Left lung (tissue), 10 donors: ENCODE measurements around the gene G6PC1. TPM values are rescaled to one million over a fixed set of nuclear protein-coding genes. Genes with fewer than 3 reads are reported as not detected.
"Not testable (repeated sequence)": the region's sequence is repeated elsewhere in the genome, so short reads cannot be mapped to it uniquely, and the experiment has no call there.

ENCODE experiments used
- ATAC-seq: fragments of 200-7000 bp; cut with Tn5 transposase; one replicate; pipeline ENCODE4 v1.9.1; 2020; ENCODE audit warnings: moderate library complexity
- DNase-seq, 4 donors: peaks; one replicate each; pipeline ENCODE4 v3.0.0-alpha.2; 2013 to 2020
- H3K27ac ChIP-seq, 2 donors: fragments of 200-600 bp; sonication (generic) in 1 of 2; one replicate each; pipeline versions ENCODE4 v1.5.0 to v1.8.0; 2020 to 2021
- H3K27me3 ChIP-seq, 2 donors: fragments of 200-600 bp; sonication (generic) in 1 of 2; one replicate each; pipeline versions ENCODE4 v1.5.0 to v1.8.0; 2020 to 2021
- H3K36me3 ChIP-seq, 2 donors: fragments of 200-600 bp; sonication (generic) in 1 of 2; one replicate each; pipeline versions ENCODE4 v1.5.0 to v1.8.0; 2020 to 2021
- H3K4me1 ChIP-seq, 2 donors: fragments of 200-600 bp; one replicate each; pipeline ENCODE4 v1.8.0; 2021
- H3K4me3 ChIP-seq, 2 donors: fragments of 200-600 bp; sonication (generic) in 1 of 2; one replicate each; pipeline versions ENCODE4 v1.5.0 to v1.8.0; 2020 to 2021; ENCODE audit warnings: mild to moderate bottlenecking in 1 of 2
- H3K9me3 ChIP-seq, 2 donors: fragments of 200-600 bp; sonication (generic) in 1 of 2; one replicate each; pipeline versions ENCODE4 v1.5.0 to v1.8.0; 2020 to 2021
- intact Hi-C, 2 donors: fragments of 100-400 bp; cut with DNase I; formaldehyde crosslinking; loops; one replicate each; pipeline versions ENCODE4 v1.11.2 to v1.14.2; 2022
- polyA plus RNA-seq, 6 donors: library from polyadenylated mRNA; unstranded; fragments of 120-200 nt; gene quantifications; one replicate each; pipeline ENCODE4 v1.2.1, GENCODE V29; 2013; ENCODE audit not compliant: insufficient read length in 6 of 6
- total RNA-seq, 2 donors: library from RNA; stranded (reverse); fragmentation: NEBNext Ultra II Directional; extraction: Animal tissue kit (Norgen Biotek cat#: 25700); gene quantifications; one replicate each; pipeline ENCODE4 v1.2.1, GENCODE V29; 2021
- TF ChIP-seq, protein P1 (sequence below), 2 donors: fragments of 200-600 bp; sonication (generic) in 1 of 2; IDR thresholded peaks; one replicate each; pipeline versions ENCODE4 v1.5.0 to v1.8.0; 2021; ENCODE audit warnings: antibody characterized with exemption in 2 of 2
- donor health status: DM: no; HTN: yes; CAD: no.
- donor health status: DM: no; HTN: no; CAD: no.

G6PC1 gene
- total and polyA plus RNA-seq, 8 donors = 0.06 to 0.17 (median 0.10) TPM; not detected in 5

DNA sequence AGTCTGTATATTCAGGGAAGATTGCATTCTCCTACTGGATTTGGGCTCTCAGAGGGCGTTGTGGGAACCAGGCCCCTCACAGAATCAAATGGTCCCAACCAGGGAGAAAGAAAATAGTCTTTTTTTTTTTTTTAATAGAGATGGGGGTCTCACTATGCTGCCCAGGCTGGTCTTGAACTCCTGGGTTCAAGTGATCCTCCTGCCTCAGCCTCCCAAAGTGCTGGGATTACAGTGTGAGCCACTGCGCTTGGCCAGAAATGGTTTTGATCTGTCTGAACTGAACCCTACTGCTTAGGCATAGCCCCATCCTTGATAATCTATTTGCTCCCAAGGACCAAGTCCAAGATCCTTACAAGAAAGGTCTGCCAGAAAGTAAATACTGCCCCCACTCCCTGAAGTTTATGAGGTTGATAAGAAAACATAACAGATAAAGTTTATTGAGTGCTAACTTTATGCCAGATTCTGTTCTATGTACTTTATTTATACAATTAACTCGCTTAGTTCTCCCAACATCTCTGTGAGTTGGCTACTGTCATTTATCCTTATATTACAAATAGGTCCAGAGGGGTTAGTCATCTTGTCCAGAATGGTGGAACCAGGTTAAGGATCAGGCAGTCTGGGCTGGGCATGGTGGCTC, 13.5 kb downstream of the G6PC1 start:
- Histone ChIP-seq H3K36me3 (no peaks in the 10 kb centered on the region), H3K4me3 (no peak overlapping the region), H3K27me3 (no peaks in the 10 kb centered on the region), H3K27ac (no peak overlapping the region), H3K4me1 (peaks cover 6 to 7% of the 10 kb centered on the region in 2 donors), H3K9me3 (no peaks in the 10 kb centered on the region)
- intact Hi-C loops = no loop called here
- DNase-seq = no peak
- no peak for ATAC-seq
- TF ChIP-seq, protein P1, sequence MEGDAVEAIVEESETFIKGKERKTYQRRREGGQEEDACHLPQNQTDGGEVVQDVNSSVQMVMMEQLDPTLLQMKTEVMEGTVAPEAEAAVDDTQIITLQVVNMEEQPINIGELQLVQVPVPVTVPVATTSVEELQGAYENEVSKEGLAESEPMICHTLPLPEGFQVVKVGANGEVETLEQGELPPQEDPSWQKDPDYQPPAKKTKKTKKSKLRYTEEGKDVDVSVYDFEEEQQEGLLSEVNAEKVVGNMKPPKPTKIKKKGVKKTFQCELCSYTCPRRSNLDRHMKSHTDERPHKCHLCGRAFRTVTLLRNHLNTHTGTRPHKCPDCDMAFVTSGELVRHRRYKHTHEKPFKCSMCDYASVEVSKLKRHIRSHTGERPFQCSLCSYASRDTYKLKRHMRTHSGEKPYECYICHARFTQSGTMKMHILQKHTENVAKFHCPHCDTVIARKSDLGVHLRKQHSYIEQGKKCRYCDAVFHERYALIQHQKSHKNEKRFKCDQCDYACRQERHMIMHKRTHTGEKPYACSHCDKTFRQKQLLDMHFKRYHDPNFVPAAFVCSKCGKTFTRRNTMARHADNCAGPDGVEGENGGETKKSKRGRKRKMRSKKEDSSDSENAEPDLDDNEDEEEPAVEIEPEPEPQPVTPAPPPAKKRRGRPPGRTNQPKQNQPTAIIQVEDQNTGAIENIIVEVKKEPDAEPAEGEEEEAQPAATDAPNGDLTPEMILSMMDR (IDR thresholded peaks at IDR 0.05) = no peak

DNA sequence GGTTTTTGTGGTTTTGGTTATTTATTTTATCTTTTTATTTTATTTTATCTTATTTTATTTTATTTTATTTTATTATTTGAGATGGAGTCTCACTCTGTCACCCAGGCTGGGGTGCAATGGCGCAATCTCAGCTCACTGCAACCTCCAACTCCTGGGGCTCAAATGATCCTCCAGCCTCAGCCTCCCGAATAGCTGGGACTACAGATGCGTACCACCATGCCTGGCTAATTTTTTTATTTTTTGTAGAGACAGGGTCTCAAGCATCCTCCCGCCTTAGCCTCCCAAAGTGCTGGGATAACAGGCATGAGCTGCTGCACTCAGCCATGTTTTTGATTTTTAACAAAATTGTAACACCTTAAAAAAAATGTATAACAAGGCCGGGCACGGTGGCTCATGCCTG, 14.7 kb downstream of the G6PC1 start:
- H3K27me3 ChIP-seq, intact Hi-C loops, H3K36me3 ChIP-seq, H3K27ac ChIP-seq, H3K4me3 ChIP-seq, DNase-seq, ATAC-seq, H3K9me3 ChIP-seq: not testable (repeated sequence)
- peaks cover 10 to 11% of the 10 kb centered on the region in 2 donors for H3K4me1 ChIP-seq

DNA sequence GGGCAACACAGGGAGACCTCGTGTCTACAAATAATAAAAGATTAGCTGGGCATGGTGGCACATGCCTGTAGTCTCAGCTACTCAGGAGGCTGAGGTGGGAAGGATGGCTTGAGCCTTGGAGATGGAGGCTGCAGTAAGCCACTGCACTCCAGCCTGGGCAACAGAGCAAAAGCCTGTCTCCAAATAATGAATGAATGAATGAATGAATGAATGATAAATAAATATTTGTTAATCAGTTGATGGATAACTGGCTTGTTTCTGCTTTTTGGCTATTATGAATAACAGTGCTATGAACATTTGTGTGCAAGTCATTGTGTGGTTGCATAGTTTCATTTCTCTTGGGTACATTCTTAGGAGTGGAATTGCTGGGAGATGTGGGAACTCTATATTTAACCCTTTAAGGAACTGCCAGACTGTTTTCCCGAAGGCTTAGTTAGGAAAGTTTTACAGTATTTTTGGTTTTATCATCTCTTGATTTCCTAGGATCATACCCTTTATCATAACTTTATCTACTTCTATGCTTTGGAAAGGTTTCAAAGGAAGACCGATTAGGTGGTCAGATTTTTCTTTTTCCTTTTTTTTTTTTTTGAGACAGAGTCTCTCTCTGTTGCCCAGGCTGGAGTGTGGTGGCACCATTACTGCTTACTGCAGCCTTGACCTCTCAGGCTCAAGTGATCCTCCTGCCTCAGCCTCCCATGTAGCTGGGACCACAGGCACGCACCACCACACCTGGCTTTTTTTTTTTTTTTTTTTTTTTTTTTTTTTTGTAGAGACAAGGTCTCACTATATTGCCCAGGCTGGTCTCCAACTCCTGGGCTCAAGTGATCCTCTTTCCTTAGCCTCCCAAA, 16.0 kb downstream of the G6PC1 start:
- H3K27ac ChIP-seq, H3K9me3 ChIP-seq, H3K4me3 ChIP-seq, intact Hi-C loops, DNase-seq, H3K36me3 ChIP-seq, H3K27me3 ChIP-seq, ATAC-seq: not testable (repeated sequence)
- H3K4me1 ChIP-seq = peaks cover 10 to 18% of the 10 kb centered on the region in 2 donors

DNA sequence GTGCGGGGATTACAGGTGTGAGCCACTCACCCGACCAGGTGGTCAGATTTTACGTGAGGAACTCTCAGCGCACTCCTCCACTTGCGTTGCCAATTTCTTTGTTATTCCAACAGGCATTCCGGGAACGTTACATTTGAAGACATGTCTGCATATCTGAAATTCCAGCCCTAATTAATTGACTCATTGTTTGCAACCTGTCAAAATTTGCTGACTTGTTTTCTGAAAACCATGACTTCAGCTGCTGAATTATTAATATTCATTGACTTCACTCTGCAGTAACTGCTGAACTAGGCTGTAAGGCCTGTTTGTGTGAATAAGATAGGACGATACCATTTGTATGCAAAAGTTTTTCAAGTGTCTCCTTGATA, 16.6 kb downstream of the G6PC1 start:
- no peaks in the 10 kb centered on the region for H3K27me3 ChIP-seq
- H3K4me1 ChIP-seq = peaks cover 10 to 21% of the 10 kb centered on the region in 2 donors
- H3K4me3 ChIP-seq = no peak overlapping the region
- H3K27ac ChIP-seq = no peak overlapping the region
- intact Hi-C loops = no loop called here
- H3K9me3 ChIP-seq = no peaks in the 10 kb centered on the region
- DNase-seq (no peak), ATAC-seq (no peak)
- H3K36me3 ChIP-seq = no peaks in the 10 kb centered on the region
- TF ChIP-seq, protein P1 (IDR thresholded peaks at IDR 0.05) = no peak

DNA sequence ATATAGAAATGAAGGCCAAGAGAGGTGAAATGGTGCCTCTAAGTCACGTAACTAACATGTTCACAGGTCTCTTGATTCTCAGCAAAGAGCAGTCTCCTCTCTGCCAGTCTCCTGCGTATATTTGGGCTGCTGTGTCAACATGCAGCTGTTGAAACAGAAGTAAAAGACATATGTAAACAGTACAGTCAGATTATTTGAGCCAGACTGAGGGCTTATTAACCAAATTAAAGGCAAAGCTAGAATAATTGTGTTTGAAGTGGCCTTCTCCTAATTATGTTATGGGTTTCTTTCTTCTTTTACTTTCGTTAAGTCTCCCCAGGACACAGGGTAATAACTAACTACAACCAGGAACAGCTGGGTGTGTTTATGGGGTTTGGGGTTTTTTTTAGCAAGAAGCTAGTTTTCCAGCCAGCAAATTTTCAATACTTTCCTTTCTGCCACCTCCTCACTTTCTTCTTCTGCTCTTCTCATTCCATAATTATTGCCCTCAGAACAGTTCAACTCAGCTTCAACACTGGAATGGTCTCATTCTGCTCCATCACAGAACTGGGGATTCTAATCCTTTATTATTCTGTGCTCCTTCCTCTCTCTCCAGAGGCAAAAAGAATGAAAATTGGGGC, 18.4 kb downstream of the G6PC1 start:
- Histone ChIP-seq H3K27ac (peak overlapping the region; percentile 15 to 34), H3K9me3 (no peaks in the 10 kb centered on the region), H3K4me1 (peaks cover 10 to 30% of the 10 kb centered on the region in 2 donors), H3K4me3 (no peak overlapping the region), H3K36me3 (no peaks in the 10 kb centered on the region), H3K27me3 (no peaks in the 10 kb centered on the region)
- DNase-seq (peak in 1 of 4 donors; percentile 58), ATAC-seq (peak; percentile 72)
- intact Hi-C loops = no loop called here
- TF ChIP-seq, protein P1 (IDR thresholded peaks at IDR 0.05) = no peak

DNA sequence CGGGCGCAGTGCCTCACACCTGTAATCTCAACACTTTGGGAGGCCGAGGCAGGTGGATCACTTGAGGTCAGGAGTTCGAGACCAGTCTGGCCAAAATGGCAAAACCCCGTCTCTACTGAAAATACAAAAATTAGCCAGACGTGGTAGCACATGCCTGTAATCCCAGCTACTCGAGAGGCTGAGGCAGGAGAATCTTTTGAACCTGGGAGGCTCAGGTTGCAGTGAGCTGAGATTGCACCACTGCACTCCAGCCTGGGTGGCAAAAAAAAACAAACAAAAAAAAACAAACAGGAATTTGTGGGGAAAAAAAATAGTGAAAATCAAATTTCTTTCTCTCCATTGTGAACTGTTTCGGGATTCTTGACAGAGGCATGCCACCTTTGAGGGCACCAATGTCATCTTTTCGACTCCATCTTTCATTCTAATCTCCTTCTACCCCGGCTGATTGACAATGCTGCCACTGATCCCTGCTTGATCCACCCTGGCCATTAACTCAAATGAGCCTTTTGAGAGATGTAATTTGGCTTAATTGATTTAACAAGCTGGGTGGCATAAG, 19.0 kb downstream of the G6PC1 start:
- H3K4me1 ChIP-seq = peaks cover 10 to 33% of the 10 kb centered on the region in 2 donors
- ATAC-seq, H3K27me3 ChIP-seq, H3K36me3 ChIP-seq, H3K9me3 ChIP-seq, DNase-seq, H3K4me3 ChIP-seq, intact Hi-C loops: not testable (repeated sequence)
- H3K27ac ChIP-seq = peak overlapping the region in 1 of 2 donors; percentile 75
